GM19455 (cell line): ENCODE measurements around the gene NTS.

Source experiments
- ATAC-seq: cut with Tn5 transposase; IDR thresholded peaks from one replicate; pipeline ENCODE4 v1.9.1; 2021; ENCODE audit not compliant: unreplicated experiment

The NTS gene

GRCh38 chr12:85920324-85920947 lies 46.3 kb downstream of the NTS start:
- peak; percentile 65 for ATAC-seq

DNA sequence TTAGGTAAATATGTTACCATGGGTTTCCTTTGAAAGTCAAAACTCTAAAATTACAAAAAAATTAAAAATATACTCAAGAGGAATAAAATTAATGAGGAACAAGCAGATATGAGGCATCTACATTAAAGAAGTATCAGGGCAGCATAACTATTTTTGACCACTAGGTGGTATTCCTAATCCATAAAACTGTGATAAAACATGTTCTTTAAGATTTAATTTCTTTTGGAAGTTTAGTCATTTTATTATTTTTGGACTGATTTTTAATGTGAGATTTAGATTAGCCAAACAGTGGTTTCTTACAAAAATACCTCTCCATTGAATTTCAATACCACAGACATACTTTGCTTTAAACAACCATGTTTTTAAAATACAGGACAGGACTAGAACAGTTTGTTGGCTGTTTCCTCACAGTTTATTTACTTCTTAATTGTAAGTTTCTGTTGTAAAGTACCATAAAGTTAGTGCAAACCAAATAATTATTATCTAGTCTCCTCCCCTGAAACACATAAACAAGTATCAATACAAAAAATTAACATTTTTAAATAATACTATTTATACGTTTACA lies 49.8 kb downstream of the NTS start:
- ATAC-seq = no peak

DNA sequence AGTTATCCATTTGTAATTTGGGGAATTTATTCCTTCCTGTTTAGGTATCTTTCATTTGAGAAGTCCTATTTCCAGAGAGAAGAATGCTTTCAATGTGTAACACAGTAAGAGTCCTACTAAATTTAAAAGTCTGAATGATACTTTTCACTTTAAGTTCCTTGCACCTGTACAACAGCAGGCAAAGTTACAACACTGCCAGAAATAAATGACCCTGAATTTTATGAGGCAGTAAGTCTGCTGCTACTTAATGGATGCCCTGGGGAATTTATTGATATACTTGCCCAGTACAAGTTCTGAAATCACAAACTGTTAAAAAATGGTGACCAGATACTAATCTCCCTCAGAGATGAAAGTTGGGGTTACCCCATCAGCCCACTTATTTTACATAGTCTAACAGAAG lies 53.1 kb downstream of the NTS start:
- ATAC-seq = no peak
